ENCODE data around the gene PRKG1.

The PRKG1 gene

GRCh38 chr10:51892965-51893658 lies 818.8 kb downstream of the PRKG1 start:
- Histone ChIP-seq H3K4me1 (ENCODE audit: control extremely low read depth in 1 of 4, control insufficient read depth in 4 of 4, insufficient read depth in 4 of 4, low read length in 3 of 4) (no peaks in the 10 kb centered on the region), H3K36me3 (ENCODE audit: control insufficient read depth in 4 of 4, insufficient read depth in 4 of 4, low read length in 3 of 4) (no peaks in the 10 kb centered on the region), H3K9me3 (ENCODE audit: control extremely low read depth in 1 of 5, control insufficient read depth in 4 of 5, insufficient read depth in 2 of 5, low read depth in 1 of 5, low read length in 4 of 5) (no peaks in the 10 kb centered on the region), H3K4me3 (ENCODE audit: control insufficient read depth in 1 of 7, extremely low read depth in 1 of 7, insufficient read depth in 4 of 7, low read depth in 2 of 7, low read length in 6 of 7) (no peak overlapping the region), H3K27me3 (replicated peaks in 2 of 5; ENCODE audit: control insufficient read depth in 4 of 5, insufficient read depth in 5 of 5, low read length in 4 of 5) (no peaks in the 10 kb centered on the region), H3K27ac (ENCODE audit: insufficient read depth in 1 of 2, low read depth in 1 of 2, low read length in 2 of 2, poor library complexity in 1 of 2, severe bottlenecking in 2 of 2) (no peak overlapping the region)
- ChIA-PET CTCF (interaction anchor here (1.0 kb wide), 1 partner anchor 15 kb away, joined by 3 read pairs; no protein-coding TSS in a partner anchor), POLR2A (no interaction called here)
- peak; percentile 23 to 43 (median 36) for DNase-seq
- WGBS (ENCODE audit: insufficient coverage), result no CpG with 5 or more reads among the region's 1 CpG

- 100% methylated on average over 3 of the region's 5 CpGs for WGBS (ENCODE audit: insufficient coverage)
- H3K27me3 ChIP-seq (replicated peaks in 2 of 5; ENCODE audit: control insufficient read depth in 4 of 5, insufficient read depth in 5 of 5, low read length in 4 of 5), result no peaks in the 10 kb centered on the region
- no peak overlapping the region for H3K4me3 ChIP-seq (ENCODE audit: control insufficient read depth in 1 of 7, extremely low read depth in 1 of 7, insufficient read depth in 4 of 7, low read depth in 2 of 7, low read length in 6 of 7)
- POLR2A ChIA-PET, result no interaction called here
- no peak for DNase-seq
- CTCF ChIA-PET, result no interaction called here
- H3K27ac ChIP-seq (ENCODE audit: insufficient read depth in 1 of 2, low read depth in 1 of 2, low read length in 2 of 2, poor library complexity in 1 of 2, severe bottlenecking in 2 of 2), result no peak overlapping the region
- H3K4me1 ChIP-seq (ENCODE audit: control extremely low read depth in 1 of 4, control insufficient read depth in 4 of 4, insufficient read depth in 4 of 4, low read length in 3 of 4), result no peaks in the 10 kb centered on the region
- H3K9me3 ChIP-seq (ENCODE audit: control extremely low read depth in 1 of 5, control insufficient read depth in 4 of 5, insufficient read depth in 2 of 5, low read depth in 1 of 5, low read length in 4 of 5), result no peaks in the 10 kb centered on the region
- no peaks in the 10 kb centered on the region for H3K36me3 ChIP-seq (ENCODE audit: control insufficient read depth in 4 of 4, insufficient read depth in 4 of 4, low read length in 3 of 4)
These were observed 820.7 kb downstream of the PRKG1 start for GRCh38 chr10:51894771-51895578.

- CTCF ChIA-PET, result no interaction called here
- Histone ChIP-seq H3K4me3 (ENCODE audit: control insufficient read depth in 1 of 7, extremely low read depth in 1 of 7, insufficient read depth in 4 of 7, low read depth in 2 of 7, low read length in 6 of 7) (no peak overlapping the region), H3K9me3 (ENCODE audit: control extremely low read depth in 1 of 5, control insufficient read depth in 4 of 5, insufficient read depth in 2 of 5, low read depth in 1 of 5, low read length in 4 of 5) (no peaks in the 10 kb centered on the region), H3K27ac (ENCODE audit: insufficient read depth in 1 of 2, low read depth in 1 of 2, low read length in 2 of 2, poor library complexity in 1 of 2, severe bottlenecking in 2 of 2) (no peak overlapping the region), H3K27me3 (replicated peaks in 2 of 5; ENCODE audit: control insufficient read depth in 4 of 5, insufficient read depth in 5 of 5, low read length in 4 of 5) (no peaks in the 10 kb centered on the region), H3K4me1 (ENCODE audit: control extremely low read depth in 1 of 4, control insufficient read depth in 4 of 4, insufficient read depth in 4 of 4, low read length in 3 of 4) (no peaks in the 10 kb centered on the region), H3K36me3 (ENCODE audit: control insufficient read depth in 4 of 4, insufficient read depth in 4 of 4, low read length in 3 of 4) (no peaks in the 10 kb centered on the region)
- DNase-seq, result no peak
- POLR2A ChIA-PET, result no interaction called here
- WGBS (ENCODE audit: insufficient coverage), result 100% methylated on average over 1 of the region's 1 CpG
These were observed 822.6 kb downstream of the PRKG1 start for GRCh38 chr10:51896849-51897248.

- H3K36me3 ChIP-seq (ENCODE audit: control insufficient read depth in 4 of 4, insufficient read depth in 4 of 4, low read length in 3 of 4), result no peaks in the 10 kb centered on the region
- H3K4me1 ChIP-seq (ENCODE audit: control extremely low read depth in 1 of 4, control insufficient read depth in 4 of 4, insufficient read depth in 4 of 4, low read length in 3 of 4), result no peaks in the 10 kb centered on the region
- H3K4me3 ChIP-seq (ENCODE audit: control insufficient read depth in 1 of 7, extremely low read depth in 1 of 7, insufficient read depth in 4 of 7, low read depth in 2 of 7, low read length in 6 of 7), result no peak overlapping the region
- CTCF ChIA-PET, result no interaction called here
- H3K9me3 ChIP-seq (ENCODE audit: control extremely low read depth in 1 of 5, control insufficient read depth in 4 of 5, insufficient read depth in 2 of 5, low read depth in 1 of 5, low read length in 4 of 5), result no peaks in the 10 kb centered on the region
- H3K27ac ChIP-seq (ENCODE audit: insufficient read depth in 1 of 2, low read depth in 1 of 2, low read length in 2 of 2, poor library complexity in 1 of 2, severe bottlenecking in 2 of 2), result no peak overlapping the region
- no peak for DNase-seq
- no CpG with 5 or more reads among the region's 1 CpG for WGBS (ENCODE audit: insufficient coverage)
- POLR2A ChIA-PET, result no interaction called here
- no peaks in the 10 kb centered on the region for H3K27me3 ChIP-seq (replicated peaks in 2 of 5; ENCODE audit: control insufficient read depth in 4 of 5, insufficient read depth in 5 of 5, low read length in 4 of 5)
These were observed 823.3 kb downstream of the PRKG1 start for GRCh38 chr10:51897560-51897959.

GRCh38 chr10:51900180-51900579 lies 825.9 kb downstream of the PRKG1 start:
- ChIA-PET POLR2A (no interaction called here), CTCF (no interaction called here)
- H3K27me3 ChIP-seq (replicated peaks in 2 of 5; ENCODE audit: control insufficient read depth in 4 of 5, insufficient read depth in 5 of 5, low read length in 4 of 5), result no peaks in the 10 kb centered on the region
- H3K27ac ChIP-seq (ENCODE audit: insufficient read depth in 1 of 2, low read depth in 1 of 2, low read length in 2 of 2, poor library complexity in 1 of 2, severe bottlenecking in 2 of 2), result no peak overlapping the region
- no peaks in the 10 kb centered on the region for H3K9me3 ChIP-seq (ENCODE audit: control extremely low read depth in 1 of 5, control insufficient read depth in 4 of 5, insufficient read depth in 2 of 5, low read depth in 1 of 5, low read length in 4 of 5)
- H3K36me3 ChIP-seq (ENCODE audit: control insufficient read depth in 4 of 4, insufficient read depth in 4 of 4, low read length in 3 of 4), result no peaks in the 10 kb centered on the region
- H3K4me3 ChIP-seq (ENCODE audit: control insufficient read depth in 1 of 7, extremely low read depth in 1 of 7, insufficient read depth in 4 of 7, low read depth in 2 of 7, low read length in 6 of 7), result no peak overlapping the region
- peaks cover 0 to 5% (median 0%) of the 10 kb centered on the region in 4 experiments for H3K4me1 ChIP-seq (ENCODE audit: control extremely low read depth in 1 of 4, control insufficient read depth in 4 of 4, insufficient read depth in 4 of 4, low read length in 3 of 4)
- DNase-seq, result no peak
- WGBS (ENCODE audit: insufficient coverage), result no CpG with 5 or more reads among the region's 1 CpG

GRCh38 chr10:51903675-51904074 lies 829.4 kb downstream of the PRKG1 start:
- Histone ChIP-seq H3K4me1 (ENCODE audit: control extremely low read depth in 1 of 4, control insufficient read depth in 4 of 4, insufficient read depth in 4 of 4, low read length in 3 of 4) (peaks cover 0 to 5% (median 0%) of the 10 kb centered on the region in 4 experiments), H3K27ac (ENCODE audit: insufficient read depth in 1 of 2, low read depth in 1 of 2, low read length in 2 of 2, poor library complexity in 1 of 2, severe bottlenecking in 2 of 2) (no peak overlapping the region), H3K36me3 (ENCODE audit: control insufficient read depth in 4 of 4, insufficient read depth in 4 of 4, low read length in 3 of 4) (no peaks in the 10 kb centered on the region), H3K27me3 (replicated peaks in 2 of 5; ENCODE audit: control insufficient read depth in 4 of 5, insufficient read depth in 5 of 5, low read length in 4 of 5) (no peaks in the 10 kb centered on the region), H3K4me3 (ENCODE audit: control insufficient read depth in 1 of 7, extremely low read depth in 1 of 7, insufficient read depth in 4 of 7, low read depth in 2 of 7, low read length in 6 of 7) (no peak overlapping the region), H3K9me3 (ENCODE audit: control extremely low read depth in 1 of 5, control insufficient read depth in 4 of 5, insufficient read depth in 2 of 5, low read depth in 1 of 5, low read length in 4 of 5) (no peaks in the 10 kb centered on the region)
- DNase-seq, result no peak
- ChIA-PET CTCF (no interaction called here), POLR2A (no interaction called here)
- no CpG with 5 or more reads among the region's 1 CpG for WGBS (ENCODE audit: insufficient coverage)

GRCh38 chr10:51905032-51905431 lies 830.7 kb downstream of the PRKG1 start:
- no peaks in the 10 kb centered on the region for H3K9me3 ChIP-seq (ENCODE audit: control extremely low read depth in 1 of 5, control insufficient read depth in 4 of 5, insufficient read depth in 2 of 5, low read depth in 1 of 5, low read length in 4 of 5)
- no peak overlapping the region for H3K27ac ChIP-seq (ENCODE audit: insufficient read depth in 1 of 2, low read depth in 1 of 2, low read length in 2 of 2, poor library complexity in 1 of 2, severe bottlenecking in 2 of 2)
- POLR2A ChIA-PET, result no interaction called here
- DNase-seq, result peak; percentile 6 to 77 (median 76)
- CTCF ChIA-PET, result no interaction called here
- H3K27me3 ChIP-seq (replicated peaks in 2 of 5; ENCODE audit: control insufficient read depth in 4 of 5, insufficient read depth in 5 of 5, low read length in 4 of 5), result no peaks in the 10 kb centered on the region
- no peaks in the 10 kb centered on the region for H3K36me3 ChIP-seq (ENCODE audit: control insufficient read depth in 4 of 4, insufficient read depth in 4 of 4, low read length in 3 of 4)
- H3K4me1 ChIP-seq (ENCODE audit: control extremely low read depth in 1 of 4, control insufficient read depth in 4 of 4, insufficient read depth in 4 of 4, low read length in 3 of 4), result peaks cover 0 to 5% (median 0%) of the 10 kb centered on the region in 4 experiments
- no peak overlapping the region for H3K4me3 ChIP-seq (ENCODE audit: control insufficient read depth in 1 of 7, extremely low read depth in 1 of 7, insufficient read depth in 4 of 7, low read depth in 2 of 7, low read length in 6 of 7)

Data from common myeloid progenitor, CD34-positive (primary cell).